SK-MEL-5 (cell line): ENCODE measurements around the gene ECHS1. TPM values are rescaled to one million over a fixed set of nuclear protein-coding genes. Genes with fewer than 3 reads are reported as not detected.
"Not testable (repeated sequence)": the region's sequence is repeated elsewhere in the genome, so short reads cannot be mapped to it uniquely, and the experiment has no call there.

ENCODE experiments used
- DNase-seq: peaks from one replicate; pipeline ENCODE4 v3.0.0-alpha.2; 2016; ENCODE audit warnings: low read depth, low spot score
- in situ Hi-C: cut with HindIII; loops from 2 replicates; pipeline ENCODE4 v1.10.0; 2016; ENCODE audit warnings: low sequenced_read_pairs, high pct_unique_total_duplicates, low pct_unique_long_range_greater_than_20kb
- small RNA-seq, 2 experiments: library from RNA; depleted of rRNA; stranded (forward); fragments of <200 nt; gene quantifications; one replicate each; pipeline ENCODE3, GENCODE V24; 2014
- total RNA-seq: library from RNA; depleted of rRNA; stranded (reverse); fragments of >200 nt; shearing (Covaris generic); gene quantifications from 2 replicates; pipeline ENCODE4 v1.2.3, GENCODE V29; 2014; rRNA removed

Gene ECHS1
- total RNA-seq, 1 experiment from 2014 or later: 90.4 TPM

DNA sequence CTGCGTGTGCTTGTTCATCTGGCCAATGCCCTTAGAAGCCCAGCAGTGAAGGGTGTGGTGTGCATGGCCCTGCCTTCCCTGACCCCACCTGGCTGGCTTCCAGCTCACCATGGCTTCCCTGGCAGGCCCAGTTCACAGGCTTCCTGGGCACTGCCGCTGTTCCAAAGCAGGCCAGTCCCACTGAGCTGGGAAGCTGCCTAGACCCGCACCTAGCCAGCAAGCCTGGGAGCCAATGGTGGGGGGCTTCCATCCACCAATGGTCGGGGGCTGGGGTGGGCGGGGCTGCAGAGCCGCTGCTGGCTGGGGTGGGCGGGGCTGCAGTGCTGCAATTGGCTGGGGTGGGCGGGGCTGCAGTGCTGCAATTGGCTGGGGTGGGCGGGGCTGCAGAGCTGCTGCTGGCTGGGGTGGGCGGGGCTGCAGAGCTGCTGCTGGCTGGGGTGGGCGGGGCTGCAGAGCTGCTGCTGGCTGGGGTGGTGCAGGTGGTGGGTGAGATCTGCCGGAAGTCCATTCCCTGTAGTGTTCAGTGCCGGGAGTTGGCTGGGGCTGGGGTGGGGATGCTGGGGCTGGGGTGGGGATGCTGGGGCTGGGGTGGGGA lies 48.9 kb downstream of the ECHS1 start:
- peak; percentile 21 for DNase-seq
- in situ Hi-C loops: no loop called here

DNA sequence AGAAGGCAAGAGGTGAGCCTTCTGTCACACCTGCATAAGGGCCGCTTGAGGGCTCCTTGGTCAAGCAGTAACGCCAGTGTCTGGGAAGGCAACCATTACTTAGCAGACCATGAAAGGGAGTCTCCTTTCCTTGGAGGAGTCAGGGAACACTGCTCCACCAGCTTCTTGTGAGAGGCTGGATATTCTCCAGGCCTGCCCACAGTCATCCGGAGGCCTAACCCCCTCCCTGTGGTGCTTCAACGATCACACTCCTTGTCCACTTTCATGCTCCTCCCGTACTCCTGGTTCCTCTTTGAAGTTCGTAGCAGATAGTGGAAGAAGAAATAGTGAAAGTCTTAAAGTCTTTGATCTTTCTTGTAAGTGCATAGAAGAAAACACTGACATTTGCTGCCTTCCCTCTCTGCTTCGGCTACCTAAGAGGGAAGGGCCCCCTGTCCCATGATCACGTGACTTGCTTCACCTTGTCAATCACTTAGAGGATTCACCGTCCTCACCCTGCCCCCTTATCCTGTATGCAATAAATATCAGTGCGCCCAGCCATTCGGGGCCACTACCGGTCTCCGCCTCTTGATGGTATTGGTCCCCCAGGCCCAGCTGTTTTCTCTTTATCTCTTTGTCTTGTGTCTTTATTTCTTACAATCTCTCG lies 51.0 kb downstream of the ECHS1 start:
- in situ Hi-C loops, DNase-seq: not testable (repeated sequence)

DNA sequence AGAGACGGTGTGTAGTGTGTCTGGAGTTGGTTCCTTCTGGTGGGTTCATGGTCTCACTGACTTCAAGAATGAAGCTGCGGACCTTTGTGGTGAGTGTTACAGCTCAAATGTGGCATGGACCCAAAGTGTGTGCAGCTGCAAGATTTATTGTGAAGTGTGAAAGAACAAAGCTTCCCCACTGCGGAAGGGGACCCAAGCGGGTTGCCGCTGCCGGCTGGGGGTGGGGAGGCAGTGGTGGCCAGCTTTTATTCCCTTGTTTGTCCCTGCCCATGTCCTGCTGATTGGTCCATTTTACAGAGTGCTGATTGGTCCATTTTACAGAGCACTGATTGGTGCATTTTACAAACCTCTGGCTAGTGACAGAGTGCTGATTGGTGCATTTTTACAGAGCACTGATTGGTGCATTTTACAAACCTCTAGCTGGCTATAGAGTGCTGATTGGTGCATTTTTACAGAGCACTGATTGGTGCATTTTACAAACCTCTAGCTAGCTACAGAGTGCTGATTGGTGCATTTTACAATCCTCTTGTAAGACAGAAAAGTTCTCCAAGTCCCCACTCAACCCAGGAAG lies 52.2 kb downstream of the ECHS1 start:
- in situ Hi-C loops: not testable (repeated sequence)
- DNase-seq: peak; percentile 19

DNA sequence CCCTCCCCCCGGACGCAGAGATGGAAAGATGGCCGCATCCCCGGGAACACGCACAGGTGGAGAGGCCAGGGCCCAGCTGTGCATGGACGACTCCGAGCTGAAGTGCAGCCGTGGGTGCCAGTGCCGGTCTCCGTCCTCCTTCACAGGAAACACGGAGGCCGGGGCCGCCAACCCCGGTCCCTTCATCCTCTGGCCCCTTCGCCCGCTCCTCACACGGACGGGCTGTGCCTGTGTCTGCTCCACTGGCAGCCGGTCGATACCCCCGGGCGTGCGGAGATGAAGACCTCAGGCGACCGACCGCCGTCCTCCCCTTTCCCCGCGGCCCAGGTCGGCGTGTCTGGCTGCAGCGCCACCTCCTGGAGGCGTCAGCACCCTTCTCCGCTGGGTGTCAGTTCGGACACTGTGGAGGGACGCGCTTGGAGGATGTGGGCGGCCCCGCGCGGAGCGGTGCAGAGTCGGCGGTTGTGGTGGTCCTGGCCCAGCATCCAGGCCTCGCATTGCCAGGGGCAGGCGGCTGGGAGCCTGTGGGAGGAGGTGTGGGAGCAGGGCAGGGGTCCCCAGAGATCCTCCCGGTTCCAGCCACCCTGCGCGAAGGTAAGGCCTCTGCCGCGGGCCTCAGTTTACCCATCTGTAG lies 54.5 kb downstream of the ECHS1 start:
- in situ Hi-C loops: no loop called here
- peak; percentile 56 for DNase-seq

DNA sequence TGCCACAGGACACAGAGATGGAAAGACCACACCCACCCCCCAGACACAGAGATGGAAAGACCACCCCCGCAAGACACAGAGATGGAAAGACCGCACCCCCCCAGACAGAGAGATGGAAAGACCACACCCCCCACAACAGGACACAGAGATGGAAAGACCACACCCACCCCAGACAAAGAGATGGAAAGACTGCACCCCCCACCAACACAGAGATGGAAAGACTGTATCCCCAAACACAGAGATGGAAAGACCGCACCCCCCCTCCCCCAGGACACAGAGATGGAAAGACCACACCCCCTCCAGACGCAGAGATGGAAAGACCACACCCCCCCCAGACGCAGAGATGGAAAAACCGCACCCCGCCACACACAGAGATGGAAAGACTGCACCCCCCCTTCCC lies 56.4 kb downstream of the ECHS1 start:
- in situ Hi-C loops: no loop called here
- no peak for DNase-seq

DNA sequence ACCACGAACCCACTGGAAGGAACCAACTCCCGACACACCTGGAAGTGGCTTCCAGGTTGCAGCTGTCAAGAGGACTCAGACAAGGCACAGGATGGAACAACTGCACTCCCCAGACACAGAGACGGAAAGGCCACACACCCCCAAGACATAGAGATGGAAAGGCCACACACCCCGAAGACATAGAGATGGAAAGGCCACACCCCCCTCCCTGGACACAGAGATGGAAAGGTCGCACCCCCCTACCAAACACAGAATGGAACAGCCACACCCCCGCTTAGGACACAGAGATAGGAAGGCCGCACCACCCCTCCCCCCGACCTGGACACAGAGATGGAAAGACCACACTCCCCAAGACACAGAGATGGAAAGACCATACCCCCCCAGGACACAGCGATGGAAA lies 56.9 kb downstream of the ECHS1 start:
- DNase-seq: no peak
- in situ Hi-C loops: no loop called here

DNA sequence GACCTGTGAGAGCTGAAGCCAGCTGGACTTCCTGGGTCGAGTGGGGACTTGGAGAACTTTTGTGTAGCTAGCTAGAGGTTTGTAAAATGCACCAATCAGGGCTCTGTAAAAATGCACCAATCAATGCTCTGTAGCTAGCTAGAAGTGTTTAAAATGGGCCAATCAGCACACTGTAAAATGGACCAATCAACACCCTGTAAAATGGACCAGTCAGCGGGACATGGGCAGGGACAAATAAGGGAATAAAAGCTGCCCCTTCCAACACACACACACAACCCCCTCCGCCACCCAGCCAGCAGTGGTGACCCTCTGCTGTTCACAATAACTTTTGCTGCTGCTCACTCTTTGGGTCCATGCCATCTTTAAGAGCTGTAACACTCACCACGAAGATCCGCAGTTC lies 57.3 kb downstream of the ECHS1 start:
- peak; percentile 61 for DNase-seq

DNA sequence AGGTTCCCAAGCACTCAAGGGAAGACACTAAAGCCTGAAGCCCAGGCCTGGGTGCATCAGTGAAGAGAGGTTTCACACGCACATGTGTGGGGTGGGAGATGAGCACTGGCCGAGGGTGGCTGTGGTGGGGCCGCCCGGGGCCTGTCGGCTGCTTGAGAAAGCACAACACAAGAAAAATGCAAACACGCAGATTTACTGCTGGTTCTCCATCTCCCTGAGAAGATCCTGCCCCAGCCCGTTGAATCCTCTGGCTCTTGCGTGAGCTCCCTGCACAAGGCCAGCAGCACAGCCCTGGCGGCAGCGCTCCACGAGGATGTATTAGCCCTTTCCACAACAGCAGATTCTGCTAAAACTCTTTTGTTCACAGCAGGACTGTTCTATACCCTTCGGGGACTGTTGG lies 58.2 kb downstream of the ECHS1 start:
- in situ Hi-C loops: no loop called here
- no peak for DNase-seq

More for the DNA sequence above, 57.3 kb downstream of the ECHS1 start:
- in situ Hi-C loops: no loop called here

DNA sequence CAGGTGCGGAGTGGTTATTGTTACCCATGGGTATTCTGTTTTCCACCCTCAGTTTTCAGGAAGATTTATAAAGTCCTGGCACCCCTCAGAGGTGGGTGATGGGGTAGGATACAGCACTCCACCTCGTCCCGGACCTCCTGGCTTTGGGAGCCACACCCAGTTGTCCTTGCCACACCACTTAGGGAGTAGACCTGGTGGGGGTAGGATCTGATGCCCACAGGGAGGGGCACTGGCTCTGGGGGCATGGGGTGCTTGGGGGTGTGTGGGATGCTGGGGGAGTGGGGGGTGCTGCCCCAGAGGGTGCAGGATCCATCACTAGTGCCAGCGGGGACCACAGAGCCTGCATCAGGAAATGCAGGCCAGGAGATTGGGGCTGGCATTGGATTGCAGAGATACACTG lies 60.0 kb downstream of the ECHS1 start:
- in situ Hi-C loops: no loop called here
- no peak for DNase-seq

DNA sequence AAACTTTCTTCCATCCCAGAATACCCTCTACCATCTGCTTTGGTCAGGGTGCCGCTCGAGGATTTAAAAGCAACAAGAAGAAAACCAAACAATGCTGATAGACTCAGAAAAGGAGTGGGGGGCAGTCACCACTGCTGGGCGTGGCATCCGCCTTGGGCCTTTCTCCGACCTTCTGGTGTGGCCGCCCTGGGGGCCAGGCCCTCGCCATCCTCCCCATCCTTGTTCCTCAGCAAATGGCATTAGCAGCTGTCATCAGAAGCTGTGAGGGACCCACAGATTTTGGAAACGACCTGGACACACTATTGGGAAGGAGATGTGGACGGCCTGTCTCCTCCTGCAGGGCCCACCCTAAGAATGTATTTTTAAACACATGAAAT lies 60.4 kb downstream of the ECHS1 start:
- in situ Hi-C loops: no loop called here
- no peak for DNase-seq

Small RNA genes lying within 50 kb of the gene (small RNA-seq; reads per million reads assigned to genes)
- gene AL360181.4: 0 reads per million in 2 experiments
- gene BANF1P2: 0 reads per million in 2 experiments
- gene MIR3944: 0 reads per million in 2 experiments

Other genes with a start within 250 kb of the ECHS1 start
- 0.34 and 0.45 TPM in 2 replicates for gene KNDC1, start 213.1 kb downstream of the ECHS1 start, total RNA-seq
- gene UTF1, start 143.1 kb downstream of the ECHS1 start, total RNA-seq: not detected in 2 replicates
- not detected in 2 replicates for gene VENTX, start 135.5 kb downstream of the ECHS1 start, total RNA-seq
- 0.05 and 0.64 TPM in 2 replicates for gene ADAM8, start 96.5 kb downstream of the ECHS1 start, total RNA-seq
- gene TUBGCP2, start 64.5 kb downstream of the ECHS1 start, total RNA-seq: 28.7 and 33.1 TPM in 2 replicates
- 15.2 and 28.1 TPM in 2 replicates for gene ZNF511, start 64.4 kb downstream of the ECHS1 start, total RNA-seq
- not detected in 2 replicates for gene CALY, start 36.5 kb downstream of the ECHS1 start, total RNA-seq
- gene PRAP1, start 26.0 kb downstream of the ECHS1 start, total RNA-seq: not detected in 2 replicates
- gene FUOM, start 15.3 kb downstream of the ECHS1 start, total RNA-seq: 22.1 and 30.2 TPM in 2 replicates
- gene PAOX, start 5.9 kb upstream of the ECHS1 start, total RNA-seq: 0.83 and 1.0 TPM in 2 replicates
- 34.9 and 38.5 TPM in 2 replicates for gene MTG1, start 20.8 kb upstream of the ECHS1 start, total RNA-seq
- gene SPRN, start 51.3 kb upstream of the ECHS1 start, total RNA-seq: not detected in 2 replicates
- gene SCART1, start 80.6 kb upstream of the ECHS1 start, total RNA-seq: 0.29 and 0.37 TPM in 2 replicates
- not detected in 2 replicates for gene CYP2E1, start 154.0 kb upstream of the ECHS1 start, total RNA-seq
- gene SYCE1, start 192.2 kb upstream of the ECHS1 start, total RNA-seq: not detected in 2 replicates